Measurements from ENCODE around the gene CAPN3.

The CAPN3 gene

DNA sequence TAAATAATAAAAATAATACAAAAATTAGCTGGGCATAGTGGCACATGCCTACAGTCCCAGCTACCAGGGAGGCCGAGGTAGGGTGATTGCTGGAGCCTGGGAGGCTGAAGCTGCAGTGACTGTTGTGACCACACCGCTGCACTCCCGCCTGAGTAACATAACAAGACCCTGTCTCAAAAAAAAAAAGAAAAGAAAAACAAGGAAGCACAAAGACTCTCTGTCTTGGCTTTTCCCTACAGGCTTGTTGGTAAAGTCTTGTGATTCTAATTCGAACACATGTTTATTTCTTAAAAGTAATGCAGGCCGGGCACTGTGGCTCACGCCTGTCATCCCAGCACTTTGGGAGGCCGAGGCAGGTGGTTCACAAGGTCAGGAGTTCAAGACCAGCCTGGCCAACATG lies 60.1 kb downstream of the CAPN3 start (continued):
- no peak for TF ChIP-seq POU6F1 (CRISPR knock-in tag; IDR thresholded peaks at IDR 0.05; ENCODE audit: borderline replicate concordance, low read depth)

- no peak for ATAC-seq
- no peak for TF ChIP-seq PPARA (CRISPR knock-in tag; IDR thresholded peaks at IDR 0.05; ENCODE audit: borderline replicate concordance)
- TF ChIP-seq POU6F1 (CRISPR knock-in tag; IDR thresholded peaks at IDR 0.05; ENCODE audit: borderline replicate concordance, low read depth) = no peak
- TF ChIP-seq TOX (CRISPR knock-in tag; IDR thresholded peaks at IDR 0.05; ENCODE audit: borderline replicate concordance) = no peak
- no peak for TF ChIP-seq ZFP30 (CRISPR knock-in tag; IDR thresholded peaks at IDR 0.05)
These were observed 62.1 kb downstream of the CAPN3 start for GRCh38 chr15:42421376-42421775.

GRCh38 chr15:42427429-42428223 lies 68.3 kb downstream of the CAPN3 start:
- ATAC-seq = peak; percentile 93
- TF ChIP-seq OSR1 (CRISPR knock-in tag; IDR thresholded peaks at IDR 0.05) (no peak), ZFP30 (CRISPR knock-in tag; IDR thresholded peaks at IDR 0.05) (no peak), ESRRG (CRISPR knock-in tag; IDR thresholded peaks at IDR 0.05) (no peak), ZC3H10 (CRISPR knock-in tag; IDR thresholded peaks at IDR 0.05) (peak; percentile 95), ZNF565 (CRISPR knock-in tag; conservative IDR thresholded peaks at IDR 0.05; ENCODE audit: low read depth) (no peak), POU6F1 (CRISPR knock-in tag; IDR thresholded peaks at IDR 0.05; ENCODE audit: borderline replicate concordance, low read depth) (no peak), TCF4 (CRISPR knock-in tag; IDR thresholded peaks at IDR 0.05; ENCODE audit: borderline replicate concordance) (no peak), SNAI2 (CRISPR knock-in tag; IDR thresholded peaks at IDR 0.05) (peak; percentile 33; the same call in 1 of the 2 replicates), CSDC2 (CRISPR knock-in tag; IDR thresholded peaks at IDR 0.05) (peak; percentile 56; the same call in 1 of the 2 replicates), ZNF8 (CRISPR knock-in tag; IDR thresholded peaks at IDR 0.05) (0 out of 2 replicates have a peak, but pooled peaks have one; percentile 21), ARNTL (CRISPR knock-in tag; IDR thresholded peaks at IDR 0.05; ENCODE audit: borderline replicate concordance, low read depth) (no peak), ZFP3 (CRISPR knock-in tag; IDR thresholded peaks at IDR 0.05) (peak; percentile 70; the same call in 1 of the 2 replicates), BACH2 (CRISPR knock-in tag; IDR thresholded peaks at IDR 0.05; ENCODE audit: borderline replicate concordance) (no peak), GLIS3 (CRISPR knock-in tag; IDR thresholded peaks at IDR 0.05) (no peak), TOX (CRISPR knock-in tag; IDR thresholded peaks at IDR 0.05; ENCODE audit: borderline replicate concordance) (peak; percentile 87), ISL1 (CRISPR knock-in tag; IDR thresholded peaks at IDR 0.05) (peak; percentile 100), RARB (CRISPR knock-in tag; IDR thresholded peaks at IDR 0.05) (no peak; the same call in 1 of the 2 replicates), PPARA (CRISPR knock-in tag; IDR thresholded peaks at IDR 0.05; ENCODE audit: borderline replicate concordance) (no peak), ZNF70 (CRISPR knock-in tag; IDR thresholded peaks at IDR 0.05) (no peak)
- TF ChIP-seq, protein P1, sequence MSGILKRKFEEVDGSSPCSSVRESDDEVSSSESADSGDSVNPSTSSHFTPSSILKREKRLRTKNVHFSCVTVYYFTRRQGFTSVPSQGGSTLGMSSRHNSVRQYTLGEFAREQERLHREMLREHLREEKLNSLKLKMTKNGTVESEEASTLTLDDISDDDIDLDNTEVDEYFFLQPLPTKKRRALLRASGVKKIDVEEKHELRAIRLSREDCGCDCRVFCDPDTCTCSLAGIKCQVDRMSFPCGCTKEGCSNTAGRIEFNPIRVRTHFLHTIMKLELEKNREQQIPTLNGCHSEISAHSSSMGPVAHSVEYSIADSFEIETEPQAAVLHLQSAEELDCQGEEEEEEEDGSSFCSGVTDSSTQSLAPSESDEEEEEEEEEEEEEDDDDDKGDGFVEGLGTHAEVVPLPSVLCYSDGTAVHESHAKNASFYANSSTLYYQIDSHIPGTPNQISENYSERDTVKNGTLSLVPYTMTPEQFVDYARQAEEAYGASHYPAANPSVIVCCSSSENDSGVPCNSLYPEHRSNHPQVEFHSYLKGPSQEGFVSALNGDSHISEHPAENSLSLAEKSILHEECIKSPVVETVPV (CRISPR knock-in tag; IDR thresholded peaks at IDR 0.05) = peak; percentile 70; the same call in 1 of the 2 replicates
- TF ChIP-seq, protein P2, sequence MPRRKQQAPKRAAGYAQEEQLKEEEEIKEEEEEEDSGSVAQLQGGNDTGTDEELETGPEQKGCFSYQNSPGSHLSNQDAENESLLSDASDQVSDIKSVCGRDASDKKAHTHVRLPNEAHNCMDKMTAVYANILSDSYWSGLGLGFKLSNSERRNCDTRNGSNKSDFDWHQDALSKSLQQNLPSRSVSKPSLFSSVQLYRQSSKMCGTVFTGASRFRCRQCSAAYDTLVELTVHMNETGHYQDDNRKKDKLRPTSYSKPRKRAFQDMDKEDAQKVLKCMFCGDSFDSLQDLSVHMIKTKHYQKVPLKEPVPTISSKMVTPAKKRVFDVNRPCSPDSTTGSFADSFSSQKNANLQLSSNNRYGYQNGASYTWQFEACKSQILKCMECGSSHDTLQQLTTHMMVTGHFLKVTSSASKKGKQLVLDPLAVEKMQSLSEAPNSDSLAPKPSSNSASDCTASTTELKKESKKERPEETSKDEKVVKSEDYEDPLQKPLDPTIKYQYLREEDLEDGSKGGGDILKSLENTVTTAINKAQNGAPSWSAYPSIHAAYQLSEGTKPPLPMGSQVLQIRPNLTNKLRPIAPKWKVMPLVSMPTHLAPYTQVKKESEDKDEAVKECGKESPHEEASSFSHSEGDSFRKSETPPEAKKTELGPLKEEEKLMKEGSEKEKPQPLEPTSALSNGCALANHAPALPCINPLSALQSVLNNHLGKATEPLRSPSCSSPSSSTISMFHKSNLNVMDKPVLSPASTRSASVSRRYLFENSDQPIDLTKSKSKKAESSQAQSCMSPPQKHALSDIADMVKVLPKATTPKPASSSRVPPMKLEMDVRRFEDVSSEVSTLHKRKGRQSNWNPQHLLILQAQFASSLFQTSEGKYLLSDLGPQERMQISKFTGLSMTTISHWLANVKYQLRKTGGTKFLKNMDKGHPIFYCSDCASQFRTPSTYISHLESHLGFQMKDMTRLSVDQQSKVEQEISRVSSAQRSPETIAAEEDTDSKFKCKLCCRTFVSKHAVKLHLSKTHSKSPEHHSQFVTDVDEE (CRISPR knock-in tag; IDR thresholded peaks at IDR 0.05) = no peak
- TF ChIP-seq, protein P3, sequence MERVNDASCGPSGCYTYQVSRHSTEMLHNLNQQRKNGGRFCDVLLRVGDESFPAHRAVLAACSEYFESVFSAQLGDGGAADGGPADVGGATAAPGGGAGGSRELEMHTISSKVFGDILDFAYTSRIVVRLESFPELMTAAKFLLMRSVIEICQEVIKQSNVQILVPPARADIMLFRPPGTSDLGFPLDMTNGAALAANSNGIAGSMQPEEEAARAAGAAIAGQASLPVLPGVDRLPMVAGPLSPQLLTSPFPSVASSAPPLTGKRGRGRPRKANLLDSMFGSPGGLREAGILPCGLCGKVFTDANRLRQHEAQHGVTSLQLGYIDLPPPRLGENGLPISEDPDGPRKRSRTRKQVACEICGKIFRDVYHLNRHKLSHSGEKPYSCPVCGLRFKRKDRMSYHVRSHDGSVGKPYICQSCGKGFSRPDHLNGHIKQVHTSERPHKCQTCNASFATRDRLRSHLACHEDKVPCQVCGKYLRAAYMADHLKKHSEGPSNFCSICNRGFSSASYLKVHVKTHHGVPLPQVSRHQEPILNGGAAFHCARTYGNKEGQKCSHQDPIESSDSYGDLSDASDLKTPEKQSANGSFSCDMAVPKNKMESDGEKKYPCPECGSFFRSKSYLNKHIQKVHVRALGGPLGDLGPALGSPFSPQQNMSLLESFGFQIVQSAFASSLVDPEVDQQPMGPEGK (CRISPR knock-in tag; IDR thresholded peaks at IDR 0.05; ENCODE audit: borderline replicate concordance) = peak; percentile 89
- TF ChIP-seq, protein P4, sequence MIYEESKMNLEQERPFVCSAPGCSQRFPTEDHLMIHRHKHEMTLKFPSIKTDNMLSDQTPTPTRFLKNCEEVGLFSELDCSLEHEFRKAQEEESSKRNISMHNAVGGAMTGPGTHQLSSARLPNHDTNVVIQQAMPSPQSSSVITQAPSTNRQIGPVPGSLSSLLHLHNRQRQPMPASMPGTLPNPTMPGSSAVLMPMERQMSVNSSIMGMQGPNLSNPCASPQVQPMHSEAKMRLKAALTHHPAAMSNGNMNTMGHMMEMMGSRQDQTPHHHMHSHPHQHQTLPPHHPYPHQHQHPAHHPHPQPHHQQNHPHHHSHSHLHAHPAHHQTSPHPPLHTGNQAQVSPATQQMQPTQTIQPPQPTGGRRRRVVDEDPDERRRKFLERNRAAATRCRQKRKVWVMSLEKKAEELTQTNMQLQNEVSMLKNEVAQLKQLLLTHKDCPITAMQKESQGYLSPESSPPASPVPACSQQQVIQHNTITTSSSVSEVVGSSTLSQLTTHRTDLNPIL (CRISPR knock-in tag; IDR thresholded peaks at IDR 0.05; ENCODE audit: low read depth) = peak; percentile 99
